ENCODE data around the gene ZNF750.
A peak's percentile ranks its signal among the peaks of the same experiment; 100 is the strongest.

The ZNF750 gene

DNA sequence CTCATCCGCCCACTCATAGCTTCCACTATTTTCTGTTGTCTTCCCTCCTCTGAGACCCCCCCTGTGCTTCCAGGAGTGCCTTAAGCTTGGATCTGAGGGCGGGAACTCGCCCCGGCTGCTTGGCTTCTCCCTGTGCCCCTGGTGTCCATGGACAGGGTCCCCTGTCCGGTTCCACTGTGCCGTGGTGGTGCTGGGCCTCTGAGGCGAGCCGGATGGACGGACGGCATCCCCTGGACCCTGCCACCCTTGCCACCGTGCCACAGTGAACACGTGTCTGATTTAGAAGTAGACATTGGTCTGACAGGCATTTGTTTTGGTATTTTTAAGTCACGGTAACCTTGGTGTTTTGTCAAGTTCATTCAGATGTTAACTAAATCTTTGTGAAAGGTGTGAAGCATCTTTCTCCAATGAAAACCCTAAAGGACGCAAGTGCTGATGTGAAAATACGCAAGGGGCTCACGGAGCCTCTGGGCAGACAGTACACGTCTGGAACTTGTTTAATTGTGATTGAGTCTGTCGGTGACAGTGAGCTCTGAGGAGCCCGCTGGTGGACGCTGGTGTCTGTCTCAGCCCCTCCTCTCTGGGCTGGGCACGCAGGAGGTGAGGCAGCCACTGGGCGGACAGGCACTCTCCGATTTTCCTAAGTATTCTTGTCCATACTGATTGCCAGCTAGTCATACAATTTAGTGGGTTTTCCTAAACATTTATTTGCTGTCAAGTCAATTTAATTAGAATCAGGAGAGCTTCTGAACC, 26.3 kb downstream of the ZNF750 start:
- Histone ChIP-seq H3K23ac (ENCODE audit: low read length) (no peak overlapping the region), H3K27ac (ENCODE audit: low read depth, low read length) (no peak overlapping the region), H2AK5ac (ENCODE audit: low read length) (no peak overlapping the region), H3K4me3 (ENCODE audit: low read depth, low read length) (no peak overlapping the region), H3K79me2 (ENCODE audit: control insufficient read depth, insufficient read depth, low read length, poor library complexity) (no peaks in the 10 kb centered on the region), H3K79me1 (ENCODE audit: low read length) (no peaks in the 10 kb centered on the region), H3K27me3 (ENCODE audit: insufficient read depth, low read length) (no peaks in the 10 kb centered on the region), H4K8ac (ENCODE audit: low read depth, low read length) (no peak overlapping the region), H3K4me2 (ENCODE audit: low read length) (no peak overlapping the region), H3K18ac (ENCODE audit: low read length) (no peak overlapping the region), H2AFZ (ENCODE audit: insufficient read depth, low read length, poor library complexity) (no peak overlapping the region), H3K14ac (ENCODE audit: low read length) (no peak overlapping the region), H3K9me3 (ENCODE audit: insufficient read depth, low read depth, low read length) (peaks cover 2% of the 10 kb centered on the region), H4K91ac (ENCODE audit: low read depth, low read length) (no peak overlapping the region), H4K12ac (ENCODE audit: low read depth, low read length) (no peak overlapping the region), H3K36me3 (ENCODE audit: control insufficient read depth in 1 of 2, insufficient read depth in 2 of 2, low read length in 2 of 2) (peaks cover 4 to 7% of the 10 kb centered on the region in 2 experiments), H3K4me1 (ENCODE audit: control insufficient read depth in 1 of 2, insufficient read depth in 2 of 2, low read length in 2 of 2) (no peaks in the 10 kb centered on the region), H2BK5ac (ENCODE audit: low read depth, low read length, poor library complexity) (no peak overlapping the region), H3K9ac (ENCODE audit: low read length) (no peak overlapping the region), H3K4ac (ENCODE audit: low read depth, low read length) (no peak overlapping the region), H2BK12ac (ENCODE audit: low read length) (no peak overlapping the region), H2BK120ac (ENCODE audit: insufficient read depth, low read length, poor library complexity) (no peak overlapping the region)
- no peak for DNase-seq
- WGBS (ENCODE audit: extremely low coverage, insufficient coverage, insufficient read length): no CpG with 5 or more reads among the region's 23 CpGs

DNA sequence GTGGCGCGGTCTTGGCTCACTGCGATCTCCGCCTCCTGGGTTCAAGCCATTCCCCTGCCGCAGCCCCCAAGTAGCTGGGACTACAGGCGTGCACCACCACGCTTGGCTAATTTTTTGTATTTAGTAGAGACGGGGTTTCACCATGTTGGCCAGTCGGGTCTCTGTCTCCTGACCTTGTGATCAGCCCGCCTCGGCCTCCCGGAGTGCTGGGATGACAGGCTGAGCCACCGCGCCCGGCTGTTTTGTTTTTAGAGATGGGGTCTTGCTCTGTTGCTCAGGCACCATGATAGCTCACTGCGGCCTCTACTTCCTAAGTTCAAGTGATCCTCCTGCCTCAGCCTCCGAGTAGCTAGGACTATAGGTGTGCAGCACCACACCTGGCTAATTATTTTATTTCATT, 27.2 kb downstream of the ZNF750 start:
- peaks cover under 1% of the 10 kb centered on the region for H3K79me2 ChIP-seq (ENCODE audit: control insufficient read depth, insufficient read depth, low read length, poor library complexity)
- no peak overlapping the region for H3K4ac ChIP-seq (ENCODE audit: low read depth, low read length)
- WGBS (ENCODE audit: extremely low coverage, insufficient coverage, insufficient read length): no CpG with 5 or more reads among the region's 17 CpGs
- no peaks in the 10 kb centered on the region for H3K27me3 ChIP-seq (ENCODE audit: insufficient read depth, low read length)
- no peaks in the 10 kb centered on the region for H3K9me3 ChIP-seq (ENCODE audit: insufficient read depth, low read depth, low read length)
- no peak overlapping the region for H4K8ac ChIP-seq (ENCODE audit: low read depth, low read length)
- H3K18ac ChIP-seq (ENCODE audit: low read length): no peak overlapping the region
- no peak overlapping the region for H2BK12ac ChIP-seq (ENCODE audit: low read length)
- H3K4me3 ChIP-seq (ENCODE audit: low read depth, low read length): no peak overlapping the region
- H3K79me1 ChIP-seq (ENCODE audit: low read length): no peaks in the 10 kb centered on the region
- no peak overlapping the region for H3K14ac ChIP-seq (ENCODE audit: low read length)
- H3K4me1 ChIP-seq (ENCODE audit: control insufficient read depth in 1 of 2, insufficient read depth in 2 of 2, low read length in 2 of 2): no peaks in the 10 kb centered on the region
- H3K36me3 ChIP-seq (ENCODE audit: control insufficient read depth in 1 of 2, insufficient read depth in 2 of 2, low read length in 2 of 2): peaks cover 6 to 7% of the 10 kb centered on the region in 2 experiments
- H2BK120ac ChIP-seq (ENCODE audit: insufficient read depth, low read length, poor library complexity): no peak overlapping the region
- no peak overlapping the region for H2AK5ac ChIP-seq (ENCODE audit: low read length)
- no peak overlapping the region for H3K23ac ChIP-seq (ENCODE audit: low read length)
- no peak overlapping the region for H4K12ac ChIP-seq (ENCODE audit: low read depth, low read length)
- H2AFZ ChIP-seq (ENCODE audit: insufficient read depth, low read length, poor library complexity): no peak overlapping the region
- no peak for DNase-seq
- no peak overlapping the region for H2BK5ac ChIP-seq (ENCODE audit: low read depth, low read length, poor library complexity)
- no peak overlapping the region for H3K9ac ChIP-seq (ENCODE audit: low read length)
- H3K27ac ChIP-seq (ENCODE audit: low read depth, low read length): no peak overlapping the region
- no peak overlapping the region for H4K91ac ChIP-seq (ENCODE audit: low read depth, low read length)
- H3K4me2 ChIP-seq (ENCODE audit: low read length): no peak overlapping the region

DNA sequence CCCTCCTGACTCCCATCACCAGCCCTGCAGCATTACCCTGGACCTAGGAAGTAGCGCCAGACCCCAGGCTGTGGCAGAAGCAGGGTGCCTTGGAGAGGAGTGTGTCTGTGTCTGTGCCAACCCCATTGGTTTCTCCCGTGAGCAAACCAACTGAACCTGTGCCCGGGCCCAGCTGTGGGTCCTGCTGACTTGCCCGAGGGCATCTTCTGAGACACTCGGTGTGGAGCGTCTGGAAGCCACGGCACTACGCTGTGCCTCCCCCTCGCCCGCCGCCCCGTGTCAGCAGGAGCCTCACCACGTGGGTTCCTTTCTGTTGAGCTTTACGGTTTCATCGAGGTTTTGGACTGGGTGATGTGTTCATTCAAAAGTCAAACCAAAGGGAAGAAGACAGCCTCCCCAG, 27.8 kb downstream of the ZNF750 start:
- Histone ChIP-seq H3K79me1 (ENCODE audit: low read length) (no peaks in the 10 kb centered on the region), H3K79me2 (ENCODE audit: control insufficient read depth, insufficient read depth, low read length, poor library complexity) (peaks cover 1% of the 10 kb centered on the region), H3K9me3 (ENCODE audit: insufficient read depth, low read depth, low read length) (no peaks in the 10 kb centered on the region), H3K4me1 (ENCODE audit: control insufficient read depth in 1 of 2, insufficient read depth in 2 of 2, low read length in 2 of 2) (peaks cover under 1 to 2% of the 10 kb centered on the region in 2 experiments), H4K8ac (ENCODE audit: low read depth, low read length) (no peak overlapping the region), H3K27me3 (ENCODE audit: insufficient read depth, low read length) (no peaks in the 10 kb centered on the region), H3K14ac (ENCODE audit: low read length) (no peak overlapping the region), H3K18ac (ENCODE audit: low read length) (no peak overlapping the region), H4K12ac (ENCODE audit: low read depth, low read length) (no peak overlapping the region), H3K4me2 (ENCODE audit: low read length) (no peak overlapping the region), H2AK5ac (ENCODE audit: low read length) (no peak overlapping the region), H3K23ac (ENCODE audit: low read length) (no peak overlapping the region), H3K36me3 (ENCODE audit: control insufficient read depth in 1 of 2, insufficient read depth in 2 of 2, low read length in 2 of 2) (peaks cover 6 to 9% of the 10 kb centered on the region in 2 experiments), H2AFZ (ENCODE audit: insufficient read depth, low read length, poor library complexity) (no peak overlapping the region), H3K27ac (ENCODE audit: low read depth, low read length) (no peak overlapping the region), H2BK5ac (ENCODE audit: low read depth, low read length, poor library complexity) (no peak overlapping the region), H3K4ac (ENCODE audit: low read depth, low read length) (no peak overlapping the region), H2BK120ac (ENCODE audit: insufficient read depth, low read length, poor library complexity) (no peak overlapping the region), H2BK12ac (ENCODE audit: low read length) (no peak overlapping the region), H4K91ac (ENCODE audit: low read depth, low read length) (no peak overlapping the region), H3K9ac (ENCODE audit: low read length) (no peak overlapping the region), H3K4me3 (ENCODE audit: low read depth, low read length) (no peak overlapping the region)
- WGBS (ENCODE audit: extremely low coverage, insufficient coverage, insufficient read length): no CpG with 5 or more reads among the region's 15 CpGs
- DNase-seq: no peak

DNA sequence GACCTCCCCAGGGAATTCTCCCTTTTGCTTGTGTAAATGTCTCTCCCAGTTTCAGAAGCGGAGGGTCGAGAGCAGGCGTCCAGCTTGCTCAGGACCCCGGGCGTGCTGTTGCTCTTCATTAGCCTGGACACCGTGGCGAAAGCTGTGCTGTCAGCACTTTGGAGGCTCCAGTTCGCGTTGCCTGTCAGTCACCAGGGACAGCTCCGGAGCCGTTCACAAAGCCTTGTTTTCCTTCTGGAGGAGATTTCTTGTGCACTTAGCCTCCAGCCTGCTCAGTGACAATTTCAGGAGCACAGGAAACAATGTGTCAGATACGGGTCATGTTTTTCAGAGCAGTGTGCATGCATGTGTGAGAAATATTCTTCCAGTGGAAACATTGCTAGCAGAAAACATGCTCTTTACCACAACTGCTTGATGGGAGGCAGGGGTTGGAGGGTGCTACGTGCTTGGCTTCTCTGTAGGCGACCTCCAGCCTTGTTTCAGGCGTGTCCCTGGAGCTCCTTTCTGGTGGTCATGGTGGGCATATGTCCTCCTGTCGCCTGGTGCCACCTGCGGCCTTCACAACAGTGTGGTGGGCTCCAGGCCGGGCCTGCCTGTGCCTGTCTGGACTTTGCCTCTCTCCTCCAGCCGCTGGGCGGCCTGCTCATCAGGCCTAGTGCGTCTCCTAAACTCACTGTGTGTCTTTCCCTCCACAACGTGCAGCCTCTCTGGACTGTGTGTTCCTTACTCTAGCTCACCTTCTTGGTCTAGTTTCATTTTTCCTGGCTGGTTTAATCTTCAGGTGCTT, 29.0 kb downstream of the ZNF750 start:
- Histone ChIP-seq H3K36me3 (ENCODE audit: control insufficient read depth in 1 of 2, insufficient read depth in 2 of 2, low read length in 2 of 2) (peaks cover 6 to 9% of the 10 kb centered on the region in 2 experiments), H2BK12ac (ENCODE audit: low read length) (no peak overlapping the region), H4K91ac (ENCODE audit: low read depth, low read length) (no peak overlapping the region), H3K18ac (ENCODE audit: low read length) (no peak overlapping the region), H3K4me1 (ENCODE audit: control insufficient read depth in 1 of 2, insufficient read depth in 2 of 2, low read length in 2 of 2) (peaks cover 6 to 8% of the 10 kb centered on the region in 2 experiments), H2AK5ac (ENCODE audit: low read length) (no peak overlapping the region), H2BK120ac (ENCODE audit: insufficient read depth, low read length, poor library complexity) (no peak overlapping the region), H3K23ac (ENCODE audit: low read length) (no peak overlapping the region), H2AFZ (ENCODE audit: insufficient read depth, low read length, poor library complexity) (no peak overlapping the region), H3K4me3 (ENCODE audit: low read depth, low read length) (no peak overlapping the region), H3K27ac (ENCODE audit: low read depth, low read length) (no peak overlapping the region), H4K8ac (ENCODE audit: low read depth, low read length) (no peak overlapping the region), H3K14ac (ENCODE audit: low read length) (no peak overlapping the region), H3K4me2 (ENCODE audit: low read length) (no peak overlapping the region), H3K9me3 (ENCODE audit: insufficient read depth, low read depth, low read length) (no peaks in the 10 kb centered on the region), H3K9ac (ENCODE audit: low read length) (no peak overlapping the region), H3K79me2 (ENCODE audit: control insufficient read depth, insufficient read depth, low read length, poor library complexity) (peaks cover 1% of the 10 kb centered on the region), H3K27me3 (ENCODE audit: insufficient read depth, low read length) (no peaks in the 10 kb centered on the region), H3K4ac (ENCODE audit: low read depth, low read length) (no peak overlapping the region), H4K12ac (ENCODE audit: low read depth, low read length) (no peak overlapping the region), H2BK5ac (ENCODE audit: low read depth, low read length, poor library complexity) (no peak overlapping the region), H3K79me1 (ENCODE audit: low read length) (no peaks in the 10 kb centered on the region)
- DNase-seq: peak in 1 of 2 donors; percentile 22
- no CpG with 5 or more reads among the region's 22 CpGs for WGBS (ENCODE audit: extremely low coverage, insufficient coverage, insufficient read length)
